ENCODE measurements around the gene MAGI2.
A peak's percentile ranks its signal among the peaks of the same experiment; 100 is the strongest.

Gene MAGI2

GRCh38 chr7:78788464-78788863, 665.0 kb downstream of the MAGI2 start:
- no peak overlapping the region for H3K4me3 ChIP-seq (ENCODE audit: low read length)
- no peak overlapping the region for H3K9ac ChIP-seq (ENCODE audit: low read length)
- H3K27ac ChIP-seq (ENCODE audit: low read depth, low read length) = no peak overlapping the region

GRCh38 chr7:78787854-78788253, 665.6 kb downstream of the MAGI2 start:
- Histone ChIP-seq H3K27ac (ENCODE audit: low read depth, low read length) (no peak overlapping the region), H3K4me1 (ENCODE audit: control insufficient read depth, insufficient read depth, low read length) (no peaks in the 10 kb centered on the region), H3K27me3 (ENCODE audit: control insufficient read depth, insufficient read depth, low read length) (no peaks in the 10 kb centered on the region), H3K9ac (ENCODE audit: low read length) (no peak overlapping the region), H3K36me3 (ENCODE audit: control insufficient read depth, insufficient read depth, low read length) (no peaks in the 10 kb centered on the region), H3K4me3 (ENCODE audit: low read length) (no peak overlapping the region)

More at GRCh38 chr7:78788464-78788863, 665.0 kb downstream of the MAGI2 start:
- H3K36me3 ChIP-seq (ENCODE audit: control insufficient read depth, insufficient read depth, low read length) = no peaks in the 10 kb centered on the region
- H3K27me3 ChIP-seq (ENCODE audit: control insufficient read depth, insufficient read depth, low read length) = no peaks in the 10 kb centered on the region
- no peaks in the 10 kb centered on the region for H3K4me1 ChIP-seq (ENCODE audit: control insufficient read depth, insufficient read depth, low read length)

- no peaks in the 10 kb centered on the region for H3K36me3 ChIP-seq (ENCODE audit: control insufficient read depth, insufficient read depth, low read length)
- H3K9ac ChIP-seq (ENCODE audit: low read length) = no peak overlapping the region
- H3K4me1 ChIP-seq (ENCODE audit: control insufficient read depth, insufficient read depth, low read length) = no peaks in the 10 kb centered on the region
- no peak overlapping the region for H3K4me3 ChIP-seq (ENCODE audit: low read length)
- H3K27me3 ChIP-seq (ENCODE audit: control insufficient read depth, insufficient read depth, low read length) = no peaks in the 10 kb centered on the region
- H3K27ac ChIP-seq (ENCODE audit: low read depth, low read length) = no peak overlapping the region
These were observed 667.4 kb downstream of the MAGI2 start for GRCh38 chr7:78786055-78786454.

GRCh38 chr7:78783179-78783962, 670.1 kb downstream of the MAGI2 start:
- Histone ChIP-seq H3K4me3 (ENCODE audit: low read length) (no peak overlapping the region), H3K27me3 (ENCODE audit: control insufficient read depth, insufficient read depth, low read length) (no peaks in the 10 kb centered on the region), H3K4me1 (ENCODE audit: control insufficient read depth, insufficient read depth, low read length) (no peaks in the 10 kb centered on the region), H3K36me3 (ENCODE audit: control insufficient read depth, insufficient read depth, low read length) (no peaks in the 10 kb centered on the region), H3K27ac (ENCODE audit: low read depth, low read length) (no peak overlapping the region), H3K9ac (ENCODE audit: low read length) (no peak overlapping the region)

- H3K36me3 ChIP-seq (ENCODE audit: control insufficient read depth, insufficient read depth, low read length) = no peaks in the 10 kb centered on the region
- H3K4me1 ChIP-seq (ENCODE audit: control insufficient read depth, insufficient read depth, low read length) = no peaks in the 10 kb centered on the region
- no peak overlapping the region for H3K4me3 ChIP-seq (ENCODE audit: low read length)
- H3K27me3 ChIP-seq (ENCODE audit: control insufficient read depth, insufficient read depth, low read length) = no peaks in the 10 kb centered on the region
- H3K27ac ChIP-seq (ENCODE audit: low read depth, low read length) = no peak overlapping the region
- no peak overlapping the region for H3K9ac ChIP-seq (ENCODE audit: low read length)
These were observed 672.9 kb downstream of the MAGI2 start for GRCh38 chr7:78780560-78780959.

GRCh38 chr7:78779788-78780187, 673.7 kb downstream of the MAGI2 start:
- Histone ChIP-seq H3K9ac (ENCODE audit: low read length) (no peak overlapping the region), H3K27ac (ENCODE audit: low read depth, low read length) (no peak overlapping the region), H3K4me3 (ENCODE audit: low read length) (no peak overlapping the region)

GRCh38 chr7:78777829-78778228, 675.6 kb downstream of the MAGI2 start:
- H3K4me1 ChIP-seq (ENCODE audit: control insufficient read depth, insufficient read depth, low read length) = no peaks in the 10 kb centered on the region
- H3K27ac ChIP-seq (ENCODE audit: low read depth, low read length) = no peak overlapping the region
- no peaks in the 10 kb centered on the region for H3K27me3 ChIP-seq (ENCODE audit: control insufficient read depth, insufficient read depth, low read length)
- no peak overlapping the region for H3K9ac ChIP-seq (ENCODE audit: low read length)
- no peaks in the 10 kb centered on the region for H3K36me3 ChIP-seq (ENCODE audit: control insufficient read depth, insufficient read depth, low read length)
- no peak overlapping the region for H3K4me3 ChIP-seq (ENCODE audit: low read length)

More at GRCh38 chr7:78779788-78780187, 673.7 kb downstream of the MAGI2 start:
- no peaks in the 10 kb centered on the region for H3K4me1 ChIP-seq (ENCODE audit: control insufficient read depth, insufficient read depth, low read length)
- H3K36me3 ChIP-seq (ENCODE audit: control insufficient read depth, insufficient read depth, low read length) = no peaks in the 10 kb centered on the region
- H3K27me3 ChIP-seq (ENCODE audit: control insufficient read depth, insufficient read depth, low read length) = no peaks in the 10 kb centered on the region

- H3K4me3 ChIP-seq (ENCODE audit: low read length) = peak overlapping the region; percentile 49
- no peak overlapping the region for H3K27ac ChIP-seq (ENCODE audit: low read depth, low read length)
- no peak overlapping the region for H3K9ac ChIP-seq (ENCODE audit: low read length)
- peaks cover 6% of the 10 kb centered on the region for H3K4me1 ChIP-seq (ENCODE audit: control insufficient read depth, insufficient read depth, low read length)
- H3K36me3 ChIP-seq (ENCODE audit: control insufficient read depth, insufficient read depth, low read length) = no peaks in the 10 kb centered on the region
- H3K27me3 ChIP-seq (ENCODE audit: control insufficient read depth, insufficient read depth, low read length) = no peaks in the 10 kb centered on the region
These were observed 682.8 kb downstream of the MAGI2 start for GRCh38 chr7:78770422-78771410.

- Histone ChIP-seq H3K4me3 (ENCODE audit: low read length) (peak overlapping the region; percentile 58), H3K27ac (ENCODE audit: low read depth, low read length) (no peak overlapping the region), H3K9ac (ENCODE audit: low read length) (no peak overlapping the region), H3K27me3 (ENCODE audit: control insufficient read depth, insufficient read depth, low read length) (no peaks in the 10 kb centered on the region), H3K4me1 (ENCODE audit: control insufficient read depth, insufficient read depth, low read length) (peaks cover 6% of the 10 kb centered on the region), H3K36me3 (ENCODE audit: control insufficient read depth, insufficient read depth, low read length) (no peaks in the 10 kb centered on the region)
These were observed 683.9 kb downstream of the MAGI2 start for GRCh38 chr7:78769481-78770101.

GRCh38 chr7:78768859-78769258, 684.6 kb downstream of the MAGI2 start:
- H3K27ac ChIP-seq (ENCODE audit: low read depth, low read length) = no peak overlapping the region
- peaks cover 6% of the 10 kb centered on the region for H3K4me1 ChIP-seq (ENCODE audit: control insufficient read depth, insufficient read depth, low read length)
- no peaks in the 10 kb centered on the region for H3K27me3 ChIP-seq (ENCODE audit: control insufficient read depth, insufficient read depth, low read length)
- H3K4me3 ChIP-seq (ENCODE audit: low read length) = peak overlapping the region; percentile 8
- no peaks in the 10 kb centered on the region for H3K36me3 ChIP-seq (ENCODE audit: control insufficient read depth, insufficient read depth, low read length)
- H3K9ac ChIP-seq (ENCODE audit: low read length) = no peak overlapping the region

GRCh38 chr7:78765943-78766729, 687.3 kb downstream of the MAGI2 start:
- H3K27ac ChIP-seq (ENCODE audit: low read depth, low read length) = no peak overlapping the region

More at GRCh38 chr7:78765943-78766729, 687.3 kb downstream of the MAGI2 start:
- Histone ChIP-seq H3K4me3 (ENCODE audit: low read length) (no peak overlapping the region), H3K4me1 (ENCODE audit: control insufficient read depth, insufficient read depth, low read length) (peaks cover 5% of the 10 kb centered on the region), H3K36me3 (ENCODE audit: control insufficient read depth, insufficient read depth, low read length) (no peaks in the 10 kb centered on the region), H3K9ac (ENCODE audit: low read length) (no peak overlapping the region), H3K27me3 (ENCODE audit: control insufficient read depth, insufficient read depth, low read length) (no peaks in the 10 kb centered on the region)

Data from rectal smooth muscle tissue (tissue), 1 donor.